Measurements from ENCODE around the gene RCL1. TPM values are rescaled to one million over a fixed set of nuclear protein-coding genes. Genes with fewer than 3 reads are reported as not detected.
A peak's percentile ranks its signal among the peaks of the same experiment; 100 is the strongest.
"Not testable (repeated sequence)": the region's sequence is repeated elsewhere in the genome, so short reads cannot be mapped to it uniquely, and the experiment has no call there.

Gene RCL1, protein sequence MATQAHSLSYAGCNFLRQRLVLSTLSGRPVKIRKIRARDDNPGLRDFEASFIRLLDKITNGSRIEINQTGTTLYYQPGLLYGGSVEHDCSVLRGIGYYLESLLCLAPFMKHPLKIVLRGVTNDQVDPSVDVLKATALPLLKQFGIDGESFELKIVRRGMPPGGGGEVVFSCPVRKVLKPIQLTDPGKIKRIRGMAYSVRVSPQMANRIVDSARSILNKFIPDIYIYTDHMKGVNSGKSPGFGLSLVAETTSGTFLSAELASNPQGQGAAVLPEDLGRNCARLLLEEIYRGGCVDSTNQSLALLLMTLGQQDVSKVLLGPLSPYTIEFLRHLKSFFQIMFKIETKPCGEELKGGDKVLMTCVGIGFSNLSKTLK
- 35.1 and 51.7 TPM in 2 replicates for total RNA-seq (2014; rRNA removed; shearing (Covaris generic))

- DNase-seq (ENCODE audit: low spot score) = peak; percentile 97
Measured at GRCh38 chr9:4792572-4793458, at the start of gene RCL1. TSS of gene RCL1 (plus strand) at chr9:4792944. CDS start at chr9:4793092, 148 bp downstream.

DNA sequence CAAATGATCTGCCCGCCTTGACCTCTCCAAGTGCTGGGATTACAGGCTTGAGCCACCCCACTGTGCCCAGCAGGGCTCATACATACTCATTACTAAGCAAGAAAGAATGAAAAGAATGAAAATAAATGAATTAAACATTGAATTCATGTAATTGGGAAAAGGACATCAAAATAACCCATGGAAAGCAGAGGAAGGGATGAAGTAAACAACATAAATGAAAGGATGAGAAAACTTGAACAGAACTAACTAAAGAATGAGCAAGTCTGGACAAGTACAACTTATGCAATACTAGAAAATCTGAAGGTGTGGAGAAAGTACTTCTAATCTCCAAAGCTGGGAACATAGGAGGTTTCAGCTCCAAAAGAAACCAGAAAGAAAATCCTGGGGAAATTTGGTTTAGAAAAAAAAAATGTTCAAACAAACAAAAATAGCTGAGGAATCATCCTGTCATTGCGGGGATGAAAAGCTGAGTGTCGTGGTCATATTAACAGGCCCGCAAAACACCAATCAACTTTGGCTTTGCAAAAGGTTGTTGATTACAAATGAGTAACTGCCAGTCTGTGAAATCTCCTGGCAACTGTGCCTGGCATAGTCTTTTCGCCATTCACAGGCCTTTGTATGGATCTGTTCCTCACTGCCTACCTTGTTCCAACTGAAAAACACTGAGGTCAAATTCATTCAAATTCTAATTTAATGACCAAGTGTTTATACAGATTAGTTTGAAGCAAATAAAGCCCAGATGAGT, 49.4 kb upstream of the RCL1 start:
- no peak for DNase-seq (ENCODE audit: low spot score)

- no peak for DNase-seq (ENCODE audit: low spot score)
Measured at GRCh38 chr9:4746278-4747030, 46.3 kb upstream of the RCL1 start.

DNA sequence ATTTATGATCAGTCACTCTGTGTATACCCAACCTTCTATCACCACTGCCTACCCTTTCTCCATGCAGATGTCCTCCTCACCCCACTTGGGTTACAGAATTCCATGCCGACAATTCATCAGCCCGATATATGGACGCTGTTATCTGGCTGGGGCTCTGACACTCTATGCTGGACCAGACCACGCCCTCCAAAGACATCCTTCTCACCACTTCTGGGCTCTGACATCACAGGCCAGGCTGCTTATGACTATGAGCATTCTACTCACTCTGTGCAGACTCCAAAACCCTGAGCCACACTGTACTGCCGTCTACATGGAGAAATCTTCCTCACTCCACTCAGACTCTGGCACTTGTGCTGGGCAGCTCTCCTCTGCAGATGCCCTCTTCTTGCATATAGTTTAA, 44.1 kb upstream of the RCL1 start:
- DNase-seq (ENCODE audit: low spot score) = no peak

DNA sequence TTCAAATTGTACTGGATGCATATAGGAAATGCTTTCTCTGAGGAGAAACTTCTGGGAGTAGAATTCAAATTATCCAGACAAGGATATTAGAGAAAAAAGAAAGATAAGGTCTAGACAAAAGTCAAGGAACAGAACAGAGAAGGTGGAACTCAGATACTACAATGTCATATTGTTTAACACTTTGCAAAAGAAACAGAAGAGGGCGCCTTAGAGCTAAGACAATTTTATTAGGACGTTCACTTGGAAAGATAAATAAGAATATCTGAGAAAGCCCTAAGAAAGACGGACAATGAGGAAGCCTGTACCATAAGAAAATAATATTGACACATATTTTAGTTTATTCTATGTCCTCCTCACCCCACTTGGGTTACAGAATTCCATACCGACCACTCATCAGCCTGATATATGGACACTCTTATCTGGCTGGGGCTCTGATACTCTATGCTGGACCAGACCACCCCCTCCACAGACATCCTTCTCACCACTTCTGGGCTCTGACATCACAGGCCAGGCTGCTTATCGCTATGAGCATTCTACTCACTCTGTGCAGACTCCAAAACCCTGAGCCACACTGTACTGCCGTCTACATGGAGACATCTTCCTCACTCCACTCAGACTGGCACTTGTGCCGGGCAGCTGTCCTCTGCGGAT, 42.6 kb upstream of the RCL1 start:
- peak; percentile 79 for DNase-seq (ENCODE audit: low spot score)

GRCh38 chr9:4754530-4754929, 38.2 kb upstream of the RCL1 start:
- DNase-seq (ENCODE audit: low spot score) = not testable (repeated sequence)

DNA sequence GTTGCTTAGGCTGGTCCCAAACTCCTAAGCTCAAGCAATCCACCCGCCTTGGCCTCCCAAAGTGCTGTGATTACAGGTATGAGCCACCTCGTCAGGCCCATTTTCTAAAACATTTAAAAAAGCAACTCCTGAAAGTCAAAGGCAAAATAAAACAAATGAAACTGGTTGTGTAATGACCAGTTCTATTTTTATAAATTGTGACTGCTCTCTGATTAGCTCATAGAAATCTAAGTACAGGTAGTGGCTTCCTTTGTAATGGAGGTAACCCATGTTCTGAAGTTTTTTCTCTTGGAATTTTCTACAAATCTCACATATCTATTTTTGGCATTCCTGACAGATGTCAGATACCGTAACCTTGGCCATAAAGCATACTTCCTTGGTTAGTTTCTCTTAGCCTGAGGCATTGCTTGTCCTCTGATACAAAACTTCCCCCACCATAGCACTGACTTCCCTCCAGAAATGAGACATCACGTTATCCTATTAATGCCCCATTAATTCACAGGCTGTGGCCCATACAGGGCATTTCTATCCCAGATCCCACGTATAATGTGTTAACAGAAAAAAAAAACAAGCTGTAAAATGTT, 37.6 kb upstream of the RCL1 start:
- no peak for DNase-seq (ENCODE audit: low spot score)

DNA sequence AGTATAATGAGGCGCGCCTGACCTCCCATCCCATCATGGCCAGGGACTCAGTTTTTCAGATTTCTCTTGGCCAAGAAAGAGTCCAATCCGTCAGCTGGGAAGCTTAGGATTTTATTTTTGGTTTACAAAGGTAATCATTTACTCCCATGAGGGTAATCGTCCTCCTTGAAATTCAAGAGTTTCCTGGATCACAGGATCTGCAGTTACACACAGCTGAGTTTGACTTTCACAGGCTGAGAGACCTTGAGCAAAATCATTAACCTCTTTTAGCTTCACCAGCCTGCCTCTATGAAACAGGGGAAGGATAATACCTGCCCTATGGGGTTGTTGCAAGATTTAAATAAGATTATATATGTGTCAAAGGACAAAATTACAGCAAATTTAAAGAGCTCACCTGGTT, 36.3 kb upstream of the RCL1 start:
- no peak for DNase-seq (ENCODE audit: low spot score)

- no peak for DNase-seq (ENCODE audit: low spot score)
Measured at GRCh38 chr9:4760122-4760521, 32.6 kb upstream of the RCL1 start.

DNA sequence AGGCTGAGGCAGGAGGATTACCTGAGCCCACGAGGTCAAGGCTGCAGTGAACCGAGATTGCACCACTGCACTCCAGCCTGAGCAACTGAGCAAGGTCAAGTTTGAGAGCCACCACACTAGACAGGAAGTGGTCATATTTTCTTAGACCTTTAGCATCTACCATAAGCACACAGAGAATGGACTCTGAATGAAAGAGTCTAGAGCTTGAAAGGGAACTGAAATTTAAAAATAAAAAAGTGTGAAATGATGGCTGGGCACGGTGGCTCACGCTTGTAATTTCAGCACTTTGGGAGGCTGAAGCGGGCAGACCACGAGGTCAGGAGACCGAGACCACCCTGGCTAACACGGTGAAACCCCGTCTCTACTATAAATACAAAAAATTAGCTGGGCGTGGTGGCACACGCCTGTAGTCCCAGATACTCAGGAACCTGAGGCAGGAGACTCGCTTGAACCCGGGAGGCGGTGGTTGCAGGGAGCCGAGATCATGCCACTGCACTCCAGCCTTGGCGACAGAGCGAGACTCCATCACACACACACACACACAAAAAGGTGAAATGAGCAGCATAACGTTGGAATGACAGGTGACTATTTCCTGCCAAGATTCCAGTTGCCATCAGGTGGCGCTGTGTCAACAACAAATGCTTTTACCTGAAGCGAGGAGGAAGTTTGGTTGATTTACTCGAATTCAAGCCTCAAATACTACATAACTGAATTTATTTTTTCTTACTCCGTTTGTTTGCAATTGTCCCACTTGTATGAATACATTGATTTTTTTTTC, 30.4 kb upstream of the RCL1 start:
- peak; percentile 90 for DNase-seq (ENCODE audit: low spot score)

- no peak for DNase-seq (ENCODE audit: low spot score)
Measured at GRCh38 chr9:4762886-4763541, 29.7 kb upstream of the RCL1 start.

- no peak for DNase-seq (ENCODE audit: low spot score)
Measured at GRCh38 chr9:4764033-4764432, 28.7 kb upstream of the RCL1 start.

- no peak for DNase-seq (ENCODE audit: low spot score)
Measured at GRCh38 chr9:4768681-4769080, 24.1 kb upstream of the RCL1 start.

DNA sequence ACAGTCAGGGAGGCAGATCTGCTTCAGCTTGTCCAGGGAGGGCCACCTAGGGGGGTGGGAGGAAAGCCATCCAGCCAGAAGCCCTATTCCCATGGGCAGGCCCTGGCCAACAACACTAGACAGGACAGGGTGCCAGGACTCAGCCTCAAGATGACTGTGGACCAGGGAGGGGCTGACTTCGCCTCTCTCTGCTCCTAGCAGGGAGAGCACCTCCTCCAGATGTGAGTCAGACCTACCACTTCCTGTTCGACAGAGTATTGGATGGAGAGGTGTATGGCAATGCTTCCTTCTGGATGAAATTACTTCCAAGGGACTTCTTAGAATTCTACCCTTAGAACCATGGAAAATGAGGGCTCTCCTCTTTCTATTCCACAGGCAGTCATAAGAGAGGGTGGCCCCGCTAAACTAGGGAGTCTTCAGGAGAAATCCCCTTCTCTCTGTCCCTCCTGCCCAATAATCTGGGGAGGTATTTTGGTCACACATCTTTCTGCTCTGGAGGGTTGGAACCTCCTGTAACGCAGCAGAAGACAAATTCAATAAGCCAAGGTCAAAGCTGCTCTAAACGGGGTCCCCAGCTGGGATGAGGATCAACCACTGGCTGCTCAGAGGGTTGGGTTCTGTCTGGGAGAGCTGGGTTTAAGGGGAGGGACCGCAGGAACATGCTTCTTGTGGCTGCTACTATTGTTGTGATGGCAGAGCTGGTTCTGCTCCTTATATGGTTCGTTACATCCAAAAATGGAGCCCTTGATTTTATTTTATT, 23.2 kb upstream of the RCL1 start:
- DNase-seq (ENCODE audit: low spot score) = peak; percentile 17

DNA sequence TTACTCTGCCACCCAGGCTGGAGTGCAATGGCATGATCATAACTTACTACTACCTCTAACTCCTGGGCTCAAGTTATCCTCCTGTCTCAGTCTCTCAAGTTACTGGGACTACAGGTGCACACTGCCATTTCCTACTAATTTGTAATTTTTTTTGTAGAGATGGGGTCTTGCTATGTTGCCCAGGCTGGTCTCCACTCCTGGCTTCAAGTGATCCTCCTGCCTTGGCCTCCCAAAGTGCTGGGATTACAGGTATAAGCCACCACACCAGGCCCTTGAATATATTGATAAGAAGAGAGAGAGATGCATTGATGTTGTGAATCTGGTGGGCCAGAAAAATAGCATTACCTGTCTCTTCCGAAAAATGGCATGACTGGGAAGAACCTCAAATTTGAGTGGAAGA, 21.0 kb upstream of the RCL1 start:
- DNase-seq (ENCODE audit: low spot score) = no peak

DNA sequence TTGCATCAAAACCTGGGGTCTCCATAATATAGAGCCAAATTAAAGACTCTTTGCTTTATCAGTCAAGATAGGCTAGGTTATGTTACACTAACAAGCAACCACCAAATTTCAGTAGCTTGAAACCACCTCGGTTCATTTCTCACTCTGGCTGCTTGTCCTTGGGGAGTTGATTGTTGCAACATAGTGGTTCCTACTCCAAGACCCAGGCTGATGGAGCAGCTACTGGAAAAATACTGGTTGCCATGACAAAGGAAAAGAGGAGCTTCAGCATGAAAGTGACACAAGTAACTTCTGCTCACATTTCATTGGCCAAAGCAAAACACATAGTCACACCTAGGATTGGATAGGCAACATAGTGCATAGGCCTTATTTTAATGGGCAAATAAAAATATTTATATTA, 18.5 kb upstream of the RCL1 start:
- DNase-seq (ENCODE audit: low spot score) = no peak

GRCh38 chr9:4774958-4775357, 17.8 kb upstream of the RCL1 start:
- not testable (repeated sequence) for DNase-seq (ENCODE audit: low spot score)

DNA sequence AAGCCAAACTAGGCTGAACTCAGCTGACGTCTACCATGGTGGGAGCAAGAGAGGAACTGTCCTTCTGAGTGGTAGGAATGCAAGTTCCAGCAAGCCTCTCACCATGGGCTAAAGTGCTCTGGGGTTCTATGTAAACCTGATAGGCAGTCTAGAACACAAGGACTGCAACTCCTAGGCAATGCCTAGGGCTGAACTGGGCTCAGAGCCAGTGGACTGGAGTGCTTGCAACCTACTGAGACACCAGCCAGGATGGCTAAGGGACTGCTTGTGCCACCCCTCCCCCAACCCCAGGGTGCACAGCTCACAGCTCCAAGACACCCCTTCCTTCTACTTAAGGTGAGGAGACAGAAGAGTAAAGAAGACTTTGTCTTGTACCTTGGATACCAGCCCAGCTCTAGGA, 12.1 kb upstream of the RCL1 start:
- no peak for DNase-seq (ENCODE audit: low spot score)
